HG03460 (cell line): Measurements from ENCODE around the gene TARM1.
"Not testable (repeated sequence)": the region's sequence is repeated elsewhere in the genome, so short reads cannot be mapped to it uniquely, and the experiment has no call there.

Experiments
- ATAC-seq: cut with Tn5 transposase; IDR thresholded peaks from one replicate; pipeline ENCODE4 v1.9.1; 2021; ENCODE audit not compliant: unreplicated experiment

TARM1 gene

GRCh38 chr19:54099903-54100255 is 18.7 kb upstream of the TARM1 start:
- ATAC-seq, result not testable (repeated sequence)

DNA sequence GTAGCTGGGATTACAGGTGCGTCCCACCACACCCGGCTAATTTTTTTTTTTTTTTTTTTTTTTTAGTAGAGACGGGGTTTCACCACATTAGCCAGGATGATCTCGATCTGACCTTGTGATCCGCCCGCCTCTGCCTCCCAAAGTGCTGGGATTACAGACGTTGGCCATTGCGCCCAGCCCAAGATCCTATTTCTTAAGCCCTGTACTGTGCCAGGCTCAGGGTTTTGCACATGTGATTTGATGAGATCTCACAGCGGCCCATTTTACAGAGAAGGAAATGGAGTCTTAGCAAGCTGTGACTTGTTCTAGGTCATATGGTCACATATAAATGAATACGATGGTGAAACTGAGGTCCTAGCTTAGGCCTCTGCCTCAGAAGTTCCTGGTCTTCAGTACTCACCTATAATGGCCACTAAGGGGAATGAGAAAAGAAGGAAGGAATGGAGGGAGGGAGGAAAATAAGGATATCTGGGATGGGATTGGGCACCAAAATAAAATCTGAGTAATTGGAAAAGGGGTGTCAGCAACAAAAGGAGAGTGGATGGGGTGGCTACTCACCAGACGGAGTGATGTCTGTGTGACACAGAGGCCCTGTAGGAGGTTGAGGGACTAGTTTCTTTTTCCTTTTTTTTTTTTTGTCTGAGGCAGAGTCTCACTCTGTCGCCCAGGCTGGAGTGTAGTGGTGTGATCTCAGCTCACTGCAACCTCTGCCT is 18.2 kb upstream of the TARM1 start:
- ATAC-seq, result no peak

DNA sequence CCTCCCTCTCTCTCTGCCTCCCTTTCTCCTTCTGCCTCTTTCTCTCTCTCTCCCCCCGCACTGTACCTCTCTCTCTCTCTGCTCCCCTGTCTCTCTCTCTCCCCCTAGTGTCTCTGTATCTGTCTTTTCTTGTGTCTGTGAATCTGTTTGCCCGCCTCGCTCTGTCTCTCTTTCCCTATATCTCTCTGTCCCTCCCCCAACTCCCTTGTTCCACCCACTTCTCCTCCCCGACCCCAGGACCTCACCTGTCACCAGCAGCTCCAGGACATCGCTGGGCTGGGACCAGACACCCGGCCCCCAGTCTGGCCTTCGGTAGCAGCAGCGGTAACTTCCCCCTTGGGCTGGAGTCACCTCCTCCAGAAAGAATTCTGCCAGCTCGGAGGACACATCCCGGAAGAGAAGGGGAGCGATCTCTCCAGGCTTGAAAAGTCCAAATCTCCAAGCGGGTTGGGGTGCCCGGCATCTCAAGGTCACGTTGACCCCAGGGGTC is 15.5 kb upstream of the TARM1 start:
- no peak for ATAC-seq

DNA sequence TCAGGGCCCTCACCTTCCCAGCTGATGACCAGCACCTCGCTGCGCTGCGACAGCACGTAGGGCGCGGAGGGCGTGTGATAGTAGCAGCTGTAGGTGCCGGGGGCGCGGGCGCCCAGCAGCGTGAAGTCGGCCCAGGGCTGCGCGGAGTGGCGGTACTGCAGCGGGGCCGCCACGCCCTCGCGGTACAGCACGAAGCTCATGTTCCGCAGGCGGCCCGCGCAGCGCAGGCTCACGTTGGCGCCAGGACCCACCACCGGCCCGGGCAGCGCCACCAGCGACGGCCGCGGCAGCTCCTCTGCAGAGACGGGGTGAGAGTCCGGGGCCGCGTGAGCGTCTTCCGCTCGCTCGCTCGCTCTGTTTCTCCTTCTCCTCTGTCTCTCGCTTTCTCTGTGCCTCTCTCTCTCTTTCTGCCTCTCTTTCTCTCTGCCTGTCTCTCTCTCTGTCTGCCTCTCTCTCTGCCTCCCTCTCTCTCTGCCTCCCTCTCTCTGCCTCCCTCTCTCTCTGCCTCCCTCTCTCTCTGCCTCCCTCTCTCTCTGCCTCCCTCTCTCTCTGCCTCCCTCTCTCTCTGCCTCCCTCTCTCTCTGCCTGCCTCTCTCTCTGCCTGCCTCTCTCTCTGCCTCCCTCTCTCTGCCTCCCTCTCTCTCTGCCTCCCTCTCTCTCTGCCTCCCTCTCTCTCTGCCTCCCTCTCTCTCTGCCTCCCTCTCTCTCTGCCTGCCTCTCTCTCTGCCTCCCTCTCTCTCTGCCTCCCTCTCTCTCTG is 14.9 kb upstream of the TARM1 start:
- ATAC-seq, result not testable (repeated sequence)

GRCh38 chr19:54095136-54095858 is 14.1 kb upstream of the TARM1 start:
- ATAC-seq, result no peak

DNA sequence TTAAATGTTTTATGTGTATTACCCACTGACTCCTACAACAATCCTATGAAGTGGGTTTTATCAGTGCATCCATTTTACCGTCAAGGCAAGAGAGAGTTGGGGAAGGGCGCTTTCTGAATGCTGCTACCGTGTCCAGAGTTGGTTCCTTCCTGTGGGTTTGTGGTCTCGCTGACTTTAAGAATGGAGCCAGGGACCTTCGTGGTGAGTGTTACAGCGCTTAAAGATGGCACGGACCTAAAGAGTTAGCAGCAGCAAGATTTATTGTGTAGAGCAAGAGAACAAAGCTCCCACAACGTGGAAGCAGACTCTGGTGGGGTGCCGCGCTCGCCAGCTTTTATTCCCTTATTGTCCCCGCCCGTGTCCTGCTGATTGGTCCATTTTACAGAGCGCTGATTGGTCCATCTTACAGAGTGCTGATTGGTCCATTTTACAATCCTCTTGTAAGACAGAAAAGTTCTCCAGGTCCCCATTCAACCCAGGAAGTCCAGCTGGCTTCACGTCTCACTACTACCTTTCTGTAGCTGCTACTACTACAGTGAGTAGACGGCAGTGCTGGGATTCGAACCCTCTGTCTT is 13.3 kb upstream of the TARM1 start:
- no peak for ATAC-seq

DNA sequence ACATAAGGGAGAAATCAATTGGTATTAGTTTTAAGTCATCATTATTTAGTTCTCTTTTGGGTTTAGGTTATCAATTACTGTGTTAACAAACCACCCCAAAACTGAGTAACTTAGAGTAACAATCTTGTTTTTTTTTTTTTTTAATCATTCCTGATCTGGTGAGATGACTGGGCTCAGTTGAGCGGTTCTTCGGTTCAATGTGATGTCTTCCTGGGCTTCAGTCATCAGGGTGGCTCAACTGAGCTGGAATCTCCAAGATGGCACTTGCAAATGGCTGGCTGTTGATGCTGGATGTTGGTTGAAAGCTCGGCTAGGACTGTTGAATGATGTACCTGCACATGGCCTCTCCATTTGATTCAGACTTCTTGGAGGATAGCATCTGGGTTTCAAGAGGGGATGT is 3.2 kb upstream of the TARM1 start:
- ATAC-seq, result no peak

GRCh38 chr19:54077334-54077733 is 3.8 kb downstream of the TARM1 start:
- ATAC-seq, result no peak

DNA sequence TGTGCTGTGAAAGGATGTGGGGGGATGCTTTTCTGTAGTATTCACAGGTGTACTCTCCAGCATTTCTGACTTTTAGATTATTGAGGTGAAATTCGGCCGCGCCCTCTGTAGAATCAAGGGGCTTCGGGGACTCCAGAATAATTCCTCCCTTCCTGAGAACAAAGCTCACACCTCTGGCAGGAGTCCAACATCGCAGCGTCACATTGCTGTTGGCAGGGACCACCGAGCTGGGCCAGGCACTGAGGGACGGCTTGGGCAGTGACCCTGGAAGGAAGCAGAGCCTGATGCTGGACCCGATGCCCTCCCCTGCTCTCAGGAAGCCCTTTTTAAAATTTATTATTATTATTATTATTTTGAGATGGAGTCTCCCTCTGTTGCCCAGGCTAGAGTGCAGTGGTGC is 6.3 kb downstream of the TARM1 start:
- ATAC-seq, result no peak

GRCh38 chr19:54073829-54074228 is 7.3 kb downstream of the TARM1 start:
- no peak for ATAC-seq

GRCh38 chr19:54069470-54069869 is 11.7 kb downstream of the TARM1 start:
- ATAC-seq, result no peak

DNA sequence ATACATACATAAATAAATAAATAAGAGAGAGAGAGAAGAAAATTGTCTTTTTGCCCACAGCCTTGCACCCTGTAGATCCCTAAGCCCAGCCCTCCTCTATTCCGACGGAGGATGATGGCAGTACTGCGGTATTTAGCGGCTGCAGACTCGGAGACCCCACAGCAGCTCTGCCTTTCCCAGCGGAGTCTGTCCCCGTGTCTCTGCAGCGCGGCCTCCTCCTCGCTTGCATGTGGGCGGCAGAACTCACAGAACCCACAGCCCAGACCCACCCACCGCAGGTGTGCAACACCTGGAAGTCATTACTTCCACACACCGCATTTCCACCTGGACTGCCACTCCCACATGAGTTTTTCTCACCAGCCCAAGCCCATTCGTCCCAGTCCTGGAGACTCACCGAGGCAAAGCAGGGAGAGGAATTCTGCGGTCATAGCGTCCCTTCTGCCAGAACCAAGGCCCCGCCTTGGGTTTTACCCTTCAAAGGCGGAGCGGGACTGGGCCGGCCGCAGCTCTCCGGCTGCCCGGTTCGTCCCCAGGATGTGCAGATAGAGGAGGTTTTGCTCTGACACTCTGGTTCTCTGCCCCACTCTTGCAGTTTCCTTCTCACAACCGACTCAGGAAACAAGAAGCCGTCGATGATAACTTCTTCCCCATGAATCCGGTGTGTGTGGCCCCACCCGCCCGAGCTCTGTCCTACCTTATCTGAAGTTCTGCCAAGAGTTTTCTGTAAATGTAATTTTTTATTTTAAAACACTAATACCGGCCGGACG is 17.6 kb downstream of the TARM1 start, which contains the start of gene VSTM1:
Gene VSTM1, minus strand, starts transcription at position 548 of the 767 bp plus-strand sequence. Its CDS starts 120 bp downstream, at position 428.
- no peak for ATAC-seq

DNA sequence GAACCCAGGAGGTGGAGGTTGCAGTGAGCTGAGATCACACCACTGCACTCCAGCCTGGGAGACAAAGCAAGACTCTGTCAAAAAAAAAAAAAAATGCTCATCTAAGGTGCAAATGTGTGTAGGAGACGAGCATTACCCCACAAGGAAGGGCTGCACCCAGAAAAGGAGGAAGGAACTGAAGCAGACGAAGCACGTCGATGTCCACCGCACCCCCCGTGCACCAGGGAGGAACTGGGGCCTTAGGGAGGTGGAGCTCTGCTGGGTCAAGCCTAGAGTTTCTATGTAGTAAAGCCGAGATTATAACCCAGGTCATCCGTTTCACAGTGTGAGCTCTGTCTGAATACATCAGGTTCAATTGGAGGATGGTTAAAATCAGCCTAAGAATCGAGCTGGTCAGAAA is 18.5 kb downstream of the TARM1 start:
- no peak for ATAC-seq

- ATAC-seq, result no peak
Observed at GRCh38 chr19:54047616-54048015, 33.5 kb downstream of the TARM1 start.

GRCh38 chr19:54045771-54046170 is 35.4 kb downstream of the TARM1 start:
- no peak for ATAC-seq

- no peak for ATAC-seq
Observed at GRCh38 chr19:54042989-54043388, 38.2 kb downstream of the TARM1 start.

DNA sequence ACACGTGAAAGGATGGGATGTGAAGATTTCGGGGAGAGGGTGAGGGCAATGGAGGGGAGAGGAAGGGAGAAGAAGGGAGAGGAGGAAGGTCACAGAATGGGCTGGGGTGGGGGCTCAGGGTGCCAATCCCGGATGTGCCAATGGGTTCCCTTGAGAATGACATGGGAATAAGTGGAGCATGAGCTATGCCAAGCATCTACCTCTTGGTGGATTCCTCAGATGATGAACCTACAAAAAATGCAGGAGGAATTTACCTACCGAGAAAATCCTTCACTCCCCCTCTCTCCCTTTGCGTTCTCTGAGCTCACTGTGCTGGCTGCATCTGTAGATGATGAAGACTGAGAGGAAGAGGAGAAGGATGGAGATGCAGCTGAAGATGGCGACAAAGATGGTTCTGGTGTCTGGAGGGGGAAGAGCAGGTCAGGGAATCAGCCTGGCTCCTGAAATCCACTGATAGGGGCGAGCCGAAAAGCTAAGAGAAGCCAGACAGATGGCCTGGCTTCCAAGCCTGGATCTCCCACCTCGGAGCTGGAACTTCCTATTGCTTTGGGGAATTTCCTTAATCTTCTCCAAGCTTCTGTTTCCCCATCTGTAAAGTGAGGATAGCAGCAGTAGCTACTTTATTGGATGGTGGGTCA is 39.1 kb downstream of the TARM1 start:
- no peak for ATAC-seq

DNA sequence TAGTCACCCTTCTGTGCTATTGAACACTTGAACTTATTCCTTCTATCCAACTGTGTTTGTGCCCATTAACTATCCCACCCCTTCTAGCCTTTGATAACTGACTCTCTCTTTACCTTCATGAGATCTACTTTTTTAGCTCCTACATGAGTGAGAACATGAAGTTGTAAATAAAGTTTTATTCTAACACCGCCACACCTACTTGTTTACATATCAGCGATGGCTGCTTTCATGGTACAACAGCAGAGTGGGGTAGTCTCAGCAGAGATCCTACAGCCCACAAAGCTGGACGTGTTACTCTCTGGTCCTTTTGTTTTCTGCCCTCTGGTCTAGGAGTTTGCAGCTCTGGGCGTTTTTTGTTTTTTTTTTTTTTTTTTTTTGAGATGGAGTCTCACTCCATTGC is 41.2 kb downstream of the TARM1 start:
- no peak for ATAC-seq

DNA sequence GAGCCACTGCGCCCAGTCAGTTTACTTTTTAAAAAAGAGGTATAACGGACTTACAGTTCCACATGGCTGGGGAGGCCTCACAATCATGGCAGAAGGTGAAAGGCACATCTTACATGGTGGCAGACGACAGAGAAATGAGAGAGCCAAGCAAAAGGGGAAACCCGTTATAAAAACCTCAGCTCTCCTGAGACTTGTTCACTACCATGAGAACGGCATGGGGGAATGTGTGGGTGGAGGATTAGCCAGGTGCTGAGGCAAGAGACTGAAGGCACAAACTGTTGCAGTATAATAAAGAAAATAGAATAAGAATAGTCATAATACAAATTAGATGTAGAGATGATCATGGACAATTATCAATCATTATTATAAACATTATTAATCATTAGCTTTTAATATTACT is 44.6 kb downstream of the TARM1 start:
- not testable (repeated sequence) for ATAC-seq
